Ishikawa (cell line): Measurements from ENCODE around the gene CGB1.

Experiments used
- CEBPB ChIP-seq: IDR thresholded peaks from 2 replicates; pipeline ENCODE4 v1.6.1; 2012
- EP300 ChIP-seq: IDR thresholded peaks from 2 replicates; pipeline ENCODE4 v1.6.1; 2012; ENCODE audit warnings: borderline replicate concordance
- FOXM1 ChIP-seq: IDR thresholded peaks from 2 replicates; pipeline ENCODE4 v1.6.1; 2012; ENCODE audit warnings: low read depth, borderline replicate concordance
- NFIC ChIP-seq: IDR thresholded peaks from 2 replicates; pipeline ENCODE4 v1.6.1; 2012
- REST ChIP-seq: IDR thresholded peaks from 2 replicates; pipeline ENCODE4 v1.6.1; 2012; ENCODE audit warnings: low read depth, mild to moderate bottlenecking
- YY1 ChIP-seq: IDR thresholded peaks from 2 replicates; pipeline ENCODE4 v1.6.1; 2012; ENCODE audit warnings: low read depth

- TF ChIP-seq NFIC (no peak), REST (no peak), FOXM1 (no peak), YY1 (no peak), EP300 (no peak), CEBPB (no peak)
Observed at GRCh38 chr19:49070416-49070815, 33.7 kb upstream of the CGB1 start.
